SKM-1 treated with dmso at 0.1 percent for 144 hours (cell line): ENCODE results near the gene OR10K2.

Experiments used
- DNase-seq: peaks from one replicate; lab custom pipeline; 2025; ENCODE audit not compliant: unreplicated experiment; lab: John Stamatoyannopoulos, UW

Gene OR10K2

DNA sequence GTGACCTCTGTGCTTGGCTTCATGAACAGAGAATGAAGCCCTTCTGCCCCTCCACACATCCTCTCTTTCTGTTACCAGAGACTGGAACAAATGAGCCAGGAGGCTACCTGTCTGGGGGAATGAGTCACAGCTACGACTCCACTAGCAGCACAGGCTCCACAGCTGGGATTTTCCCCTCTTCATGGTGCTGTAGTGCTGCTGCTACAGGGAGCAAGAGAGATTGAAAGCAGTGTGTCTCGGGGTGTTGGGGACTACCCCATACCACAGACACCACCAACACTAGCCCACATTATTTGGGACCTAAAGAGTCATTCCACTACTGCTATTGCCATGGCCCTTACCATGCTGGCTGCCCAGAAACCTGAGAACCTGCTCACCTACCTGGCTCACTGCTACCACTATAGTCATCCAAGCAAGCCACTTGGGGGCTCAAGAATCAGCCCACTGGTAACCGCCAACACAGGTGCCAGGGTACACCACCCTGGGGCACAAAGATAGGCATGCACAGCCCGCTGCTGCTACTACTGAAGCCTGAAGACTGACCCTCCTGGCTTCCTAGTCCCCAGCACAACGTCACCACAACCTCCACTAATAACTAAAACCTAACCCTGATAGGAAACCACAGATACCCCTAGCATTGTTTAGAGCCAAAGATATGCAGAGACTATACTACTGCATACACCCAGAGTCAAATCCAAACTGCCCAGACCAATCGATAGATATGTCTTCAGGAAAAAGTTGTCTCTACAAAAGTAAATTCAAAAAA is 54.7 kb downstream of the OR10K2 start:
- DNase-seq = no peak
